ENCODE data around the gene TRIP13. TPM values are rescaled to one million over a fixed set of nuclear protein-coding genes. Genes with fewer than 3 reads are reported as not detected.
A peak's percentile ranks its signal among the peaks of the same experiment; 100 is the strongest.

Gene TRIP13
- total and polyA plus RNA-seq, 2 of the 4 experiments (the other 2 are of a cell fraction): 17.1 to 35.5 TPM

GRCh38 chr5:963673-964531 is 71.2 kb downstream of the TRIP13 start:
- peak overlapping the region; percentile 33 for H3K4ac ChIP-seq (ENCODE audit: low read depth, low read length)
- H2AK9ac ChIP-seq (replicated peaks; ENCODE audit: low read depth, low read length, poor library complexity): no peak overlapping the region
- peak overlapping the region; percentile 18; the same call in 1 of the 2 replicates for H3K18ac ChIP-seq (ENCODE audit: low read depth, low read length)
- peak; percentile 84 for ATAC-seq (ENCODE audit: low read depth)
- no peak overlapping the region; the same call in 1 of the 2 replicates for H3K56ac ChIP-seq (ENCODE audit: extremely low read depth, insufficient read depth, low read length)
- BruUV-seq (replicated peaks): no TSS peak
- H3K36me3 ChIP-seq (ENCODE audit: control insufficient read depth, insufficient read depth, low read length): no peaks in the 10 kb centered on the region
- peak overlapping the region; percentile 13; the same call in 1 of the 3 replicates for H2BK15ac ChIP-seq (ENCODE audit: low read depth, low read length)
- H2BK5ac ChIP-seq (ENCODE audit: low read depth, low read length, poor library complexity, severe bottlenecking): no peak overlapping the region
- dilution Hi-C loops (cut with HindIII; ENCODE audit: low sequenced_read_pairs, unreplicated experiment) (no loop called here), intact Hi-C loops (cut with micrococcal nuclease) (no loop called here), in situ Hi-C loops (cut with MboI; ENCODE audit: low sequenced_read_pairs) (loop anchor here (25.0 kb wide), 1 partner anchor 823 kb away; the partner anchor contains the start of gene MRPL36)
- 0 out of 2 replicates have a peak, but pooled peaks cover 7% of the 10 kb centered on the region for H4K20me1 ChIP-seq (ENCODE audit: insufficient read depth, low read length)
- peak overlapping the region; percentile 45; the same call in 1 of the 2 replicates for H3K23ac ChIP-seq (ENCODE audit: low read depth, low read length)
- peak overlapping the region; percentile 7; the same call in 1 of the 2 replicates for H3K4me2 ChIP-seq (ENCODE audit: low read depth, low read length)
- peak overlapping the region; percentile 63 for H3K14ac ChIP-seq (replicated peaks; ENCODE audit: low read depth, low read length)
- no peak overlapping the region; the same call in 1 of the 2 replicates for H4K5ac ChIP-seq (ENCODE audit: low read depth, low read length)
- TF ChIP-seq FOS (IDR thresholded peaks at IDR 0.05; ENCODE audit: low read depth, low read length): no peak
- no peak for TF ChIP-seq MAFK (IDR thresholded peaks at IDR 0.05; ENCODE audit: low read depth, low read length)
- no peak for TF ChIP-seq MXI1 (IDR thresholded peaks at IDR 0.05; ENCODE audit: borderline replicate concordance, low read depth, low read length)
- no peak for TF ChIP-seq USF2 (IDR thresholded peaks at IDR 0.05; ENCODE audit: low read depth, low read length)
- no peak for TF ChIP-seq SMC3 (IDR thresholded peaks at IDR 0.05; ENCODE audit: low read depth, low read length)
- TF ChIP-seq CHD1 (IDR thresholded peaks at IDR 0.05; ENCODE audit: low read depth, low read length): no peak
- TF ChIP-seq RCOR1 (IDR thresholded peaks at IDR 0.05; ENCODE audit: insufficient replicate concordance, low read length): no peak
- TF ChIP-seq, protein P1, sequence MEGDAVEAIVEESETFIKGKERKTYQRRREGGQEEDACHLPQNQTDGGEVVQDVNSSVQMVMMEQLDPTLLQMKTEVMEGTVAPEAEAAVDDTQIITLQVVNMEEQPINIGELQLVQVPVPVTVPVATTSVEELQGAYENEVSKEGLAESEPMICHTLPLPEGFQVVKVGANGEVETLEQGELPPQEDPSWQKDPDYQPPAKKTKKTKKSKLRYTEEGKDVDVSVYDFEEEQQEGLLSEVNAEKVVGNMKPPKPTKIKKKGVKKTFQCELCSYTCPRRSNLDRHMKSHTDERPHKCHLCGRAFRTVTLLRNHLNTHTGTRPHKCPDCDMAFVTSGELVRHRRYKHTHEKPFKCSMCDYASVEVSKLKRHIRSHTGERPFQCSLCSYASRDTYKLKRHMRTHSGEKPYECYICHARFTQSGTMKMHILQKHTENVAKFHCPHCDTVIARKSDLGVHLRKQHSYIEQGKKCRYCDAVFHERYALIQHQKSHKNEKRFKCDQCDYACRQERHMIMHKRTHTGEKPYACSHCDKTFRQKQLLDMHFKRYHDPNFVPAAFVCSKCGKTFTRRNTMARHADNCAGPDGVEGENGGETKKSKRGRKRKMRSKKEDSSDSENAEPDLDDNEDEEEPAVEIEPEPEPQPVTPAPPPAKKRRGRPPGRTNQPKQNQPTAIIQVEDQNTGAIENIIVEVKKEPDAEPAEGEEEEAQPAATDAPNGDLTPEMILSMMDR (conservative IDR thresholded peaks at IDR 0.05; ENCODE audit: low read depth, low read length): no peak
- no peak for TF ChIP-seq RFX5 (IDR thresholded peaks at IDR 0.05; ENCODE audit: low read depth, low read length)
- no peak for TF ChIP-seq POLR2A (IDR thresholded peaks at IDR 0.05; ENCODE audit: low read depth, low read length)
- TF ChIP-seq BHLHE40 (IDR thresholded peaks at IDR 0.05; ENCODE audit: low read depth, low read length): no peak
- TF ChIP-seq NFE2L2 (IDR thresholded peaks at IDR 0.05; ENCODE audit: low read depth, low read length): no peak
- H2BK120ac ChIP-seq (ENCODE audit: low read depth, low read length): peak overlapping the region; percentile 83
- H4K8ac ChIP-seq (ENCODE audit: low read depth in 2 of 2, low read length in 2 of 2): peak overlapping the region in 1 of 2 experiments; percentile 47; a peak in 1 of 4 replicates
- peak overlapping the region; percentile 58 for H2AK5ac ChIP-seq (ENCODE audit: low read depth, low read length)
- H3K79me1 ChIP-seq (ENCODE audit: low read depth in 1 of 2, low read length in 2 of 2): no peaks in the 10 kb centered on the region
- H3K4me1 ChIP-seq (ENCODE audit: control insufficient read depth, insufficient read depth, low read length): peaks cover 21% of the 10 kb centered on the region; the same call in 1 of the 2 replicates
- peaks cover 3% of the 10 kb centered on the region; the same call in 1 of the 2 replicates for H3K9me1 ChIP-seq (ENCODE audit: insufficient read depth, low read length)
- peak overlapping the region; percentile 68; the same call in 1 of the 2 replicates for H2BK20ac ChIP-seq (ENCODE audit: low read depth, low read length)
- H3K4me3 ChIP-seq (ENCODE audit: insufficient read depth, low read depth, low read length): no peak overlapping the region
- H2AFZ ChIP-seq (replicated peaks; ENCODE audit: low read length, poor library complexity): peak overlapping the region; percentile 74
- ChIA-PET POLR2A (ENCODE audit: unreplicated experiment) (no interaction called here), CTCF (no interaction called here)
- WGBS, 2 experiments (ENCODE audit: extremely low coverage in 2 of 2, insufficient read length in 1 of 2): 37% methylated on average over 3 of the region's 31 CpGs; no CpG with 5 or more reads in 1 of the 2 experiments
- no peak overlapping the region; the same call in 1 of the 2 replicates for H3K9ac ChIP-seq (ENCODE audit: low read depth, low read length)
- H3K27ac ChIP-seq (ENCODE audit: insufficient read depth, low read length): peak overlapping the region; percentile 57; the same call in 1 of the 2 replicates
- H3K27me3 ChIP-seq (ENCODE audit: control insufficient read depth, insufficient read depth, low read length): peaks cover 59% of the 10 kb centered on the region
- peaks cover 3% of the 10 kb centered on the region; the same call in 1 of the 2 replicates for H3K9me3 ChIP-seq (ENCODE audit: control insufficient read depth, insufficient read depth, low read length)
- H4K91ac ChIP-seq (ENCODE audit: insufficient read depth, low read depth, low read length): peak overlapping the region; percentile 78
- DNase-seq: peak; percentile 88

Data from IMR-90 (cell line).